Breast epithelium (tissue), 4 donors: ENCODE results near the gene SLC44A2. TPM values are rescaled to one million over a fixed set of nuclear protein-coding genes. Genes with fewer than 3 reads are reported as not detected.

Source experiments
- DNase-seq, 2 donors: peaks; one replicate each; pipeline ENCODE4 v3.0.0-alpha.2; 2019; ENCODE audit warnings: low spot score in 2 of 2
- H3K27ac ChIP-seq, 2 donors: fragments of 200-600 bp; sonication (generic) in 1 of 2; one replicate each; pipeline ENCODE4 v1.5.1; 2016 to 2019; ENCODE audit warnings: mild to moderate bottlenecking in 1 of 2
- H3K27me3 ChIP-seq, 2 donors: fragments of 200-600 bp; sonication (generic) in 1 of 2; one replicate each; pipeline versions ENCODE4 v1.5.1 to v1.6.0; 2017 to 2019; ENCODE audit warnings: control low read depth in 1 of 2, mild to moderate bottlenecking in 1 of 2
- H3K36me3 ChIP-seq: fragments of 200-600 bp; one replicate; pipeline ENCODE4 v1.5.1; 2019
- H3K4me1 ChIP-seq, 2 donors: fragments of 200-600 bp; sonication (generic); one replicate each; pipeline ENCODE4 v1.5.1; 2016 to 2019; ENCODE audit warnings: control low read depth in 1 of 2
- H3K4me3 ChIP-seq, 3 donors: fragments of 200-600 bp; sonication (generic); 1 replicate in 2 of 3; 2 replicates in 1 of 3; pipeline ENCODE4 v1.5.1; 2016 to 2019; ENCODE audit warnings: mild to moderate bottlenecking in 3 of 3, moderate library complexity in 2 of 3
- H3K9me3 ChIP-seq, 2 donors: fragments of 200-600 bp; sonication (generic) in 1 of 2; one replicate each; pipeline ENCODE4 v1.5.1; 2016 to 2019; ENCODE audit warnings: control low read depth in 1 of 2
- POLR2A ChIP-seq: fragments of 450-650 bp; IDR thresholded peaks from one replicate; pipeline ENCODE4 v1.6.1; 2016; ENCODE audit warnings: antibody characterized with exemption, mild to moderate bottlenecking, moderate library complexity
- POLR2AphosphoS5 ChIP-seq, 3 donors: sonication (generic); formaldehyde crosslinking; IDR thresholded peaks; one replicate each; pipeline ENCODE4 v1.6.1; 2017; ENCODE audit warnings: antibody characterized with exemption in 3 of 3
- intact Hi-C: fragments of 100-400 bp; cut with DNase I; formaldehyde crosslinking; loops from one replicate; pipeline ENCODE4 v1.15.1; 2023; ENCODE audit warnings: low total_unique reads
- total RNA-seq, 3 donors: library from RNA; depleted of rRNA; stranded (reverse); fragments of >200 nt; gene quantifications; one replicate each; pipeline ENCODE4 v1.1.0, GENCODE V29; 2016
- TF ChIP-seq, protein P1 (sequence below), 3 donors: fragments of 450-650 bp; IDR thresholded peaks; one replicate each; pipeline ENCODE4 v1.5.1; 2016 to 2017; ENCODE audit warnings: antibody characterized with exemption in 3 of 3, mild to moderate bottlenecking in 3 of 3, moderate library complexity in 3 of 3

SLC44A2 gene
- total RNA-seq, 3 donors from 2014 or later = 63.0 to 92.5 (median 67.5) TPM

- H3K9me3 ChIP-seq = no peaks in the 10 kb centered on the region
- TF ChIP-seq, protein P1, sequence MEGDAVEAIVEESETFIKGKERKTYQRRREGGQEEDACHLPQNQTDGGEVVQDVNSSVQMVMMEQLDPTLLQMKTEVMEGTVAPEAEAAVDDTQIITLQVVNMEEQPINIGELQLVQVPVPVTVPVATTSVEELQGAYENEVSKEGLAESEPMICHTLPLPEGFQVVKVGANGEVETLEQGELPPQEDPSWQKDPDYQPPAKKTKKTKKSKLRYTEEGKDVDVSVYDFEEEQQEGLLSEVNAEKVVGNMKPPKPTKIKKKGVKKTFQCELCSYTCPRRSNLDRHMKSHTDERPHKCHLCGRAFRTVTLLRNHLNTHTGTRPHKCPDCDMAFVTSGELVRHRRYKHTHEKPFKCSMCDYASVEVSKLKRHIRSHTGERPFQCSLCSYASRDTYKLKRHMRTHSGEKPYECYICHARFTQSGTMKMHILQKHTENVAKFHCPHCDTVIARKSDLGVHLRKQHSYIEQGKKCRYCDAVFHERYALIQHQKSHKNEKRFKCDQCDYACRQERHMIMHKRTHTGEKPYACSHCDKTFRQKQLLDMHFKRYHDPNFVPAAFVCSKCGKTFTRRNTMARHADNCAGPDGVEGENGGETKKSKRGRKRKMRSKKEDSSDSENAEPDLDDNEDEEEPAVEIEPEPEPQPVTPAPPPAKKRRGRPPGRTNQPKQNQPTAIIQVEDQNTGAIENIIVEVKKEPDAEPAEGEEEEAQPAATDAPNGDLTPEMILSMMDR (IDR thresholded peaks at IDR 0.05) = no peak
- TF ChIP-seq POLR2AphosphoS5 (IDR thresholded peaks at IDR 0.05) (no peak), POLR2A (no peak)
- no peaks in the 10 kb centered on the region for H3K4me1 ChIP-seq
- DNase-seq = no peak
- no peak overlapping the region for H3K27ac ChIP-seq
- H3K27me3 ChIP-seq = no peaks in the 10 kb centered on the region
- peaks cover 4% of the 10 kb centered on the region for H3K36me3 ChIP-seq
- no peak overlapping the region for H3K4me3 ChIP-seq
- intact Hi-C loops = no loop called here
These were observed 66.5 kb downstream of the SLC44A2 start for GRCh38 chr19:10691883-10692282.

DNA sequence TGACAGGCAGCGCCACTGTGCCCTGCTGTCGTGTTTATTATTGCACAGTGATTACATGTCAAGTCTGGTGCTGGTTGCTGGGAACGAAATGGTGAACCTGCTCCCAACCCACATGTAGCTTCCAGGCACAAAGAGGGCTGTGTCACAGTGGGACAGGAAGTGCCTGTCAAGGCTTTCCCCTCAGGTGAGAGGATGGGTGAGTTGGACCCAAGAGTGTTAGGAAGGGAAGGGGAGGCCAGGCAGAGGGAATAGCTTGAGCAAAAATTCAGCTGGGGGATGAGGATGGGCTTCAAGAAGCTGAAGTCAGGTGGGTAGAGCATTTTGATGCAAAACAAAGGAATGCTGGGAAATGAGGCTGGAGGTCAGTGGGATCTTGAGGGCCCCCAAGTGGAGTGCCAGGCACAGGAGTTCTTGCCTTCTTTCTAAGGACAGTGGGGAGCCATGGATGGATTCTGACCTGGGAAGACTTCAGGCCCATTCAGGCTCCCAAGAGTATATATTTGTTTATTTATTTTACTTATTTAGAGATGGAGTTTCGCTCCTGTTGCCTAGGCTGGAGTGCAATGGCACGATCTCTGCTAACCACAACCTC is 67.4 kb downstream of the SLC44A2 start:
- DNase-seq = no peak
- TF ChIP-seq, protein P1 (IDR thresholded peaks at IDR 0.05) = no peak
- TF ChIP-seq POLR2AphosphoS5 (IDR thresholded peaks at IDR 0.05) = no peak
- TF ChIP-seq POLR2A = no peak
- Histone ChIP-seq H3K4me1 (no peaks in the 10 kb centered on the region), H3K36me3 (peaks cover 4% of the 10 kb centered on the region), H3K27me3 (no peaks in the 10 kb centered on the region), H3K27ac (no peak overlapping the region), H3K9me3 (no peaks in the 10 kb centered on the region), H3K4me3 (no peak overlapping the region)
- intact Hi-C loops = no loop called here

Other genes with a start within 250 kb of the SLC44A2 start
- gene TYK2, start 245.0 kb upstream of the SLC44A2 start, total RNA-seq = 100 to 1,000 TPM in 2 of 3 donors, 10 to 100 TPM in 1; 61.6 to 109 (median 104) TPM
- gene CDC37, start 222.0 kb upstream of the SLC44A2 start, total RNA-seq = 100 to 1,000 TPM; 141 to 213 (median 172) TPM
- 10 to 100 TPM in 2 of 3 donors, 1 to 10 TPM in 1; 5.6 to 20.3 (median 12.1) TPM for gene PDE4A, start 205.0 kb upstream of the SLC44A2 start, total RNA-seq
- 10 to 100 TPM; 52.8 to 53.6 (median 53.6) TPM for gene KEAP1, start 122.2 kb upstream of the SLC44A2 start, total RNA-seq
- gene S1PR5, start 108.1 kb upstream of the SLC44A2 start, total RNA-seq = 1 to 10 TPM in 1 of 3 donors, under 1 TPM in 2; 0.16 to 1.2 (median 0.66) TPM
- gene ATG4D, start 81.6 kb upstream of the SLC44A2 start, total RNA-seq = 10 to 100 TPM; 13.1 to 18.0 (median 16.1) TPM
- gene KRI1, start 59.5 kb upstream of the SLC44A2 start, total RNA-seq = 10 to 100 TPM; 16.4 to 23.6 (median 17.6) TPM
- 1 to 10 TPM; 5.3 to 9.4 (median 8.8) TPM for gene CDKN2D, start 56.6 kb upstream of the SLC44A2 start, total RNA-seq
- 10 to 100 TPM in 2 of 3 donors, not detected in 1; 34.1 to 49.9 TPM for gene AP1M2, start 38.2 kb upstream of the SLC44A2 start, total RNA-seq
- gene ILF3, start 28.8 kb downstream of the SLC44A2 start, total RNA-seq = 100 to 1,000 TPM in 2 of 3 donors, 10 to 100 TPM in 1; 80.2 to 166 (median 115) TPM
- gene QTRT1, start 75.9 kb downstream of the SLC44A2 start, total RNA-seq = 10 to 100 TPM; 29.0 to 47.5 (median 31.2) TPM
- gene DNM2, start 92.5 kb downstream of the SLC44A2 start, total RNA-seq = 10 to 100 TPM; 83.1 to 98.6 (median 84.5) TPM
- gene TMED1, start 210.7 kb downstream of the SLC44A2 start, total RNA-seq = 10 to 100 TPM; 27.2 to 51.2 (median 42.4) TPM
- 1 to 10 TPM; 1.3 to 2.7 (median 2.0) TPM for gene C19orf38, start 222.9 kb downstream of the SLC44A2 start, total RNA-seq
- gene CARM1, start 246.0 kb downstream of the SLC44A2 start, total RNA-seq = 10 to 100 TPM; 11.6 to 17.3 (median 17.0) TPM